Heart right ventricle (tissue), 16 donors: ENCODE results near the gene EEPD1. TPM values are rescaled to one million over a fixed set of nuclear protein-coding genes. Genes with fewer than 3 reads are reported as not detected.

ENCODE experiments used
- ATAC-seq, 8 donors: fragments of 200-7000 bp; cut with Tn5 transposase; one replicate each; pipeline ENCODE4 v1.9.1; 2020; ENCODE audit warnings: mild to moderate bottlenecking in 8 of 8, moderate library complexity in 8 of 8, moderate number of reproducible peaks in 1 of 8
- DNase-seq, 2 donors: peaks; one replicate each; pipeline ENCODE4 v3.0.0-alpha.2; 2020
- H3K27ac ChIP-seq, 10 donors: fragments of 200-600 bp; sonication (generic) in 2 of 10; one replicate each; pipeline versions ENCODE4 v1.5.0 to v1.8.0; 2020 to 2022; ENCODE audit warnings: mild to moderate bottlenecking in 3 of 10
- H3K27me3 ChIP-seq, 7 donors: fragments of 200-600 bp; one replicate each; pipeline ENCODE4 v1.8.0; 2021 to 2022; ENCODE audit warnings: mild to moderate bottlenecking in 2 of 7
- H3K36me3 ChIP-seq, 9 donors: fragments of 200-600 bp; sonication (generic) in 1 of 9; one replicate each; pipeline versions ENCODE4 v1.5.0 to v1.8.0; 2020 to 2022; ENCODE audit warnings: mild to moderate bottlenecking in 2 of 9
- H3K4me1 ChIP-seq, 9 donors: fragments of 200-600 bp; sonication (generic) in 1 of 9; one replicate each; pipeline versions ENCODE4 v1.5.0 to v1.8.0; 2020 to 2022; ENCODE audit warnings: mild to moderate bottlenecking in 4 of 9
- H3K4me3 ChIP-seq, 10 donors: fragments of 200-600 bp; sonication (generic) in 2 of 10; one replicate each; pipeline versions ENCODE4 v1.5.0 to v1.8.0; 2020 to 2022; ENCODE audit warnings: mild to moderate bottlenecking in 7 of 10, moderate library complexity in 2 of 10
- H3K9me3 ChIP-seq, 11 donors: fragments of 200-600 bp in 10 of 11; sonication (generic) in 2 of 11; one replicate each; pipeline versions ENCODE4 v1.5.0 to v1.8.0; 2013 to 2022; ENCODE audit warnings: mild to moderate bottlenecking in 2 of 11, control low read depth in 1 of 11, moderate library complexity in 1 of 11
- WGBS, 2 donors: extraction: QIAGEN DNeasy Blood & Tissue Kit; methylation state at CpG; one replicate each; pipeline ENCODE4 v1.1.7; 2013; ENCODE audit warnings: inconsistent platforms in 1 of 2; 5-methylcytosine and 5-hydroxymethylcytosine counted together
- intact Hi-C, 10 donors: fragments of 100-400 bp; cut with DNase I; formaldehyde crosslinking; loops; one replicate each; pipeline versions ENCODE4 v1.11.1 to v1.14.2; 2022
- polyA plus RNA-seq, 2 donors: library from polyadenylated mRNA; stranded (reverse); fragments of 200-250 nt; gene quantifications; one replicate each; pipeline ENCODE4 v1.2.3, GENCODE V29; 2013
- total RNA-seq, 10 donors: library from RNA; stranded (reverse); fragmentation: NEBNext Ultra II Directional in 3 of 10; extraction: Animal tissue kit (Norgen Biotek cat#: 25700) in 3 of 10; gene quantifications; one replicate each; pipeline versions ENCODE4 v1.2.1 to v1.2.4, GENCODE V29; 2021 to 2023
- TF ChIP-seq, protein P1 (sequence below), 9 donors: fragments of 200-600 bp; sonication (generic) in 2 of 9; IDR thresholded peaks; one replicate each; pipeline versions ENCODE4 v1.5.0 to v1.8.0; 2021 to 2022; ENCODE audit warnings: antibody characterized with exemption in 9 of 9, mild to moderate bottlenecking in 5 of 9, moderate library complexity in 1 of 9
- donor health status: Arrhythmogenic right ventricular cardiomyopathy.
- donor health status: ischemic (EF 13 %, LVEDD 7.1; RV severe dilation, severe dysfunction).
- donor health status: healthy with polysubstance abuse.
- donor health status: DM: no; HTN: yes; CAD: no.
- donor health status: DM: no; HTN: no; CAD: no.
- donor health status: ischemic (EF 25% LVEDD 6.9; RV normal size, moderate dysfunction).
- donor health status: ischemic (EF 25% LVEDD 5.7; RV mildly dilated, moderate dysfunction).
- donor health status: healthy.
- donor health status: DM: yes; HTN: yes; CAD: no.
- donor health status: Ischemic cardiomyopathy.
- donor health status: ischemic (EF 35%, LVEDD 5.7; RV mildly dilated, moderate dysfunction).
- donor health status: nonischemic (EF 11% LVEDD 7.7; RV severe dilation, severe dysfunction).
- donor health status: DM: yes; HTN: yes; CAD: no.
- donor health status: PGD.
- donor health status: ischemic (EF 29% LVEDD 5.4; RV normal size, mild dysfunction).
- donor health status: nonischemic (EF 23%, LVEDD 6.1; RV moderate dilation, normal function).

EEPD1 gene
- total and polyA plus RNA-seq, 12 donors = 6.1 to 15.2 (median 8.4) TPM

DNA sequence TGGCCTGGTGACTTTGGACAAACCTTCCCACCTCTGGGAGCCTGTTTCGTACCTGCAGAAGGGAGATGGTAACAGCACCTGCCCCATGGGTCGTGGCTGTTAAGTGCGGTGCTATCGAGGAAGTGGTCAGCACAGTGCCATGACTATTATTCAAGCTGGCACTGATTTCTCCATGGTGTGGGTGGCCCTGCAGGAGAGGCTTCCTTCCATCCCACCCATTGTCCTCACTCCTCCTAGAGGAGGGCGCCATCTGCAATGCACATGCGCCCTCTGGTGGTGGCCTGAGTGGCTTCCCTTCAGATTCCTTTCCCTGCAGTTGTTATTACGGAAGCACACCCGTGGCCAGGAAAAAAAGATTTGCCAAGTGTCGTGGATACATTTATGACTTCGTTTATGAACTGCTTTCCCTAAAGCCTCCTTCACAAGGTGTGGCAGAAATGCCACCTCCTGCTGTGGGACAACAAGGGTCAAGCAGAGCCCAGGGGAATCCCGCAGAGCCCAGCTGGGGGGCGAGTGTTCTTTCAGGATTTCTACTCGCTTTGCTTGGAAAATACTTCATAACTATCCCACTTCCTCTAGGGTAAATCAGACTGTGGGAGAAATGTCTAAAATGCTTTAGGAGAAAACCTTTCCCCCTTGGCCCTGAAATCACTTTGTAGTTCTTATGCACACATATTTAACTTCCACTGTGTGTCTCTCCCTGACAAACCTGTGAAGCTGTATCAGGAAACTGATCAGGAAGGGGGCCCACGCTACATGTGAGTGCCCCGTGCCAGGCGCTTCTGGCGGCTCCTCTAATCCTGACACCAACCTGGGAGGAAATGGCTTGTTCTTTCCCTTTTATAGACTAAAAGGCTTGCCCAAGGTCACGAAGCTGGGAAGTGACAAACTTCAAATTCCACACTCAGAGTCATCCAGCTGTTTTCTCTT is 138.6 kb downstream of the EEPD1 start:
- intact Hi-C loops = loop anchor here (1.0 to 5.0 kb wide), 13 partner anchors 27 to 307 kb away; no protein-coding TSS in a partner anchor
- ATAC-seq = peak; percentile 92 to 96 (median 94)

GRCh38 chr7:36295090-36295489 is 142.0 kb downstream of the EEPD1 start:
- Histone ChIP-seq H3K27ac (no peak overlapping the region), H3K9me3 (no peaks in the 10 kb centered on the region), H3K4me1 (peaks cover 0 to 56% (median 40%) of the 10 kb centered on the region in 9 donors), H3K27me3 (no peaks in the 10 kb centered on the region), H3K36me3 (peaks cover 0 to 37% (median 6%) of the 10 kb centered on the region in 9 donors), H3K4me3 (no peak overlapping the region)
- DNase-seq (no peak), ATAC-seq (no peak)
- TF ChIP-seq, protein P1, sequence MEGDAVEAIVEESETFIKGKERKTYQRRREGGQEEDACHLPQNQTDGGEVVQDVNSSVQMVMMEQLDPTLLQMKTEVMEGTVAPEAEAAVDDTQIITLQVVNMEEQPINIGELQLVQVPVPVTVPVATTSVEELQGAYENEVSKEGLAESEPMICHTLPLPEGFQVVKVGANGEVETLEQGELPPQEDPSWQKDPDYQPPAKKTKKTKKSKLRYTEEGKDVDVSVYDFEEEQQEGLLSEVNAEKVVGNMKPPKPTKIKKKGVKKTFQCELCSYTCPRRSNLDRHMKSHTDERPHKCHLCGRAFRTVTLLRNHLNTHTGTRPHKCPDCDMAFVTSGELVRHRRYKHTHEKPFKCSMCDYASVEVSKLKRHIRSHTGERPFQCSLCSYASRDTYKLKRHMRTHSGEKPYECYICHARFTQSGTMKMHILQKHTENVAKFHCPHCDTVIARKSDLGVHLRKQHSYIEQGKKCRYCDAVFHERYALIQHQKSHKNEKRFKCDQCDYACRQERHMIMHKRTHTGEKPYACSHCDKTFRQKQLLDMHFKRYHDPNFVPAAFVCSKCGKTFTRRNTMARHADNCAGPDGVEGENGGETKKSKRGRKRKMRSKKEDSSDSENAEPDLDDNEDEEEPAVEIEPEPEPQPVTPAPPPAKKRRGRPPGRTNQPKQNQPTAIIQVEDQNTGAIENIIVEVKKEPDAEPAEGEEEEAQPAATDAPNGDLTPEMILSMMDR (IDR thresholded peaks at IDR 0.05) = no peak
- WGBS, 2 donors = 73 to 86% methylated on average over 5 of the region's 5 CpGs
- intact Hi-C loops = no loop called here

More for the DNA sequence above, 138.6 kb downstream of the EEPD1 start:
- H3K36me3 ChIP-seq = peaks cover 0 to 36% (median 0%) of the 10 kb centered on the region in 9 donors
- H3K9me3 ChIP-seq = no peaks in the 10 kb centered on the region
- WGBS, 2 donors = 16 to 19% methylated on average over 18 of the region's 18 CpGs
- TF ChIP-seq, protein P1 (IDR thresholded peaks at IDR 0.05) = peak; percentile 96 to 99 (median 98)
- H3K4me1 ChIP-seq = peaks cover 0 to 52% (median 28%) of the 10 kb centered on the region in 9 donors
- DNase-seq = peak; percentile 87 to 88
- H3K27ac ChIP-seq = peak overlapping the region; percentile 21 to 92 (median 80)
- H3K4me3 ChIP-seq = peak overlapping the region; percentile 12 to 49 (median 47)
- no peaks in the 10 kb centered on the region for H3K27me3 ChIP-seq

- 96 to 98% methylated on average over 1 of the region's 1 CpG for WGBS, 2 donors
- TF ChIP-seq, protein P1 (IDR thresholded peaks at IDR 0.05) = no peak
- intact Hi-C loops = no loop called here
- Histone ChIP-seq H3K4me1 (peaks cover 5 to 56% (median 38%) of the 10 kb centered on the region in 9 donors), H3K4me3 (no peak overlapping the region), H3K9me3 (no peaks in the 10 kb centered on the region), H3K27ac (no peak overlapping the region), H3K27me3 (no peaks in the 10 kb centered on the region), H3K36me3 (peaks cover 0 to 32% (median 6%) of the 10 kb centered on the region in 9 donors)
- ATAC-seq (no peak), DNase-seq (no peak)
These were observed 143.2 kb downstream of the EEPD1 start for GRCh38 chr7:36296284-36296683.

DNA sequence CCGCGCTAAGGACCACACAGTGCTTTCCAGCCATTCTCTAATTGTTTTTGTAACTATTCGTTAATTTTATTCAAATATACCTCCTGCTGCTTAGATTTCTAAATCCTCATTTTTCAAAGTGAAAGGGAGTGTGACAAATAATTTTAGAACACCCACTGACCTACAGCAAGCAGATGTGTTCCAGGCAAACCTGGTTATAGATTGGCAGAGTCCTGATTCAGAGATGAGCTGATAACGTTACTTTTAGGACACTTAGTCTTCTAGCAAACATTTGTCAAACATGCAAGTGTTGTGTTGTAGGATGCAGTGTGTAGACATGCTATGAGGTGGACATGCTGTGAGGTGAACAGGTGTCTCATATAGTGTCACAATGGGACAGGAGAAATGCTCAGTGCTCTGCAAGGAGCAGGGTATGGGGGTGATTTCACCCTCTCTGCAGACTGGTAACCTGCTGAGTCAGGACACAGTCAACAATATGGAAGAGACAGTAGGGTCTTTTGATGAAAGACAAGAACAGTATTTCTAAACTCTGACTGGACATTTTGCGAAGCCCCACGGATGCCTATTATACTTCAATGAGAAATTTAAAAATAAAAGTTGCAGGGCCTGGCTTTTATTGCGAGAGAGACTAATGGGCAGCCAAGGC is 144.4 kb downstream of the EEPD1 start:
- Histone ChIP-seq H3K27me3 (no peaks in the 10 kb centered on the region), H3K36me3 (peaks cover 0 to 31% (median 6%) of the 10 kb centered on the region in 9 donors), H3K27ac (peak overlapping the region in 1 of 10 donors; percentile 30), H3K4me3 (no peak overlapping the region), H3K4me1 (peaks cover 6 to 56% (median 38%) of the 10 kb centered on the region in 9 donors), H3K9me3 (no peaks in the 10 kb centered on the region)
- intact Hi-C loops = no loop called here
- ATAC-seq = no peak
- 90 to 91% methylated on average over 7 of the region's 7 CpGs for WGBS, 2 donors
- TF ChIP-seq, protein P1 (IDR thresholded peaks at IDR 0.05) = no peak
- DNase-seq = no peak
